Measurements from ENCODE around the gene EEF1AKMT3.
"Not testable (repeated sequence)": the region's sequence is repeated elsewhere in the genome, so short reads cannot be mapped to it uniquely, and the experiment has no call there.

EEF1AKMT3 gene

DNA sequence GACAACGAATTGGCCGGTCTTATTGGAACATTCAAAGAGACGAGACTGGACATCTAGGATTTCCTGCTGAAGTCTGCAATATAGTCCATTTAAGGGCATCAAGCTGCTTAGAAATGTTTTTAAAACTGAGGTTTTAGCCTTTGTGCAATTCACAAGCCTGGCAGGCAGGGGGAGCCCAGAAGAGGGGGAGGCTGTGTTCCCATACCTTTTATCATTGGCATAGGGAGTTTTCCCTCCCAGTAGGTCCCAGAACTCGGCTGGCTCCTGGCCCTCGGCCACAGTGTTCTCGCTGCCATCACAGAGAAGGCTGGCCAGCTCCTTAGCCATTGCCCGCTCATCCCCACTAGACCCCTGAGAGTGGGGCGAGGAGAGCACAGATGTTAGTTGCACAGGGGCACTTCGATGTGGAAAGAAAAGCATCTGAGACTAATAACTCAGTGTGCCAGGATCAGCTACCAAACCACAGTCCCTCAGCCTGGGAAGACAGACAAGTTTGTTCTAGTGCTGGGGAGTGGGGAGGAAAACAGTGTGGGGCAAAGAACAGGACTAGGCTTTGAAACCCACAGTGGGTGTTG is 31.0 kb downstream of the EEF1AKMT3 start:
- intact Hi-C loops (cut with DNase I), result no loop called here

DNA sequence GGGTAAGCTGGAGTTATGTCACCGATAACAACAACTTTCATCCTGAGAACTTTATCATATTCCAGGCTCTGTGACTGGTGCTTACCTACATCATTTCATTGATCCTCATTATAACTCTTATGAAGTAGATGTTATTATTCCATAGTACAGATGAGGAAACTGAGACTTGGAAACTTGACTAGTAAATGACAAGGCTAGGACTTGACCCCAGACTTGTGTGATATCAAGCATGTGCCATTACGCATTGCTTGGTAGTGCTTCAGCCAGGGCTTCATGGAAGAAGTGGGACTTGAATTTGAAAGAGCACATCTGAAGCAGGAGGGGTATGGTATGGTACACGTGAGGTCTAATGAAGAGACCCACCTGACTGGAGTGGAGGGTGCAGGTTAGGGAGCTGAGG is 34.3 kb downstream of the EEF1AKMT3 start:
- intact Hi-C loops (cut with DNase I), result no loop called here
- DNase-seq, result no peak

More for the DNA sequence above, 31.0 kb downstream of the EEF1AKMT3 start:
- peak in 35 of 42 donors; percentile 19 to 77 (median 49) for DNase-seq

DNA sequence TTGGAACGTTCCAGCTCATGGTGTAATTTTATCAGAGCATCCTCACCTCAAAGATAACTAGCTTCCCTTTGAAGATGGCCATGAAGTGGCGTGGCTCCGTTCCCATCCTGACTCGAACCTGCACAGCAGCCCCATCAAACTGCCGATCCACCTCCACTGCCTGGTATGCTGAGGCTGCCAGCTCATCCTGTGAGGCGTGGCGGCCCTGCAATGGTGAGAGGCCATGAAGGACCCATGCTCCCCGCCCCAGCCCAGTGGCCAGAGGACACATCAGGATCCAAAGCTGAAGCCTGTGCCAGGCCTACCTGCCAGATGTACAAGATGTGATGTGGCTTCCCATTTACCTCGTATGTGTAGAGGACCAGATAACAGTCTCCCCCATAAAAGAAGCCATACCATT is 34.9 kb downstream of the EEF1AKMT3 start:
- intact Hi-C loops (cut with DNase I), result no loop called here
- no peak for DNase-seq

DNA sequence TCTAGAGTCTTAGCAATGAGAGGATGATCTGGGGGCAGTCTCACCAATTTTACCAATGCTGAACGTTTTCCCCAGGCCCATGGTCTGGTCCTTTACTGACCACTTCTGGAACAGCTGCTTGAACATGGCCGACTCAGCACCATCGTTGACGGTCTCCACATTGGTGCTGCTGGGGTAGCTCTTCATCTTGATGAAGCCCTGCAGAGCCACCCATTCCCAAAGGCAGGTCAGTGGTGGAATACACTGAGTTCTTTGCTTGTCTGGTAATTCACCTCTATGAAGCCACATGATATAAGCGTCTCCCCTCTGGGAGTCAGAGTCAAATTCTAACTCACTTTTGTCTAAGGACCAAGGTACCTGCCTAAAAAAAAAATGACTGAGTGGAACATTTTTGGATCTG is 35.9 kb downstream of the EEF1AKMT3 start:
- intact Hi-C loops (cut with DNase I), result no loop called here
- DNase-seq, result no peak

DNA sequence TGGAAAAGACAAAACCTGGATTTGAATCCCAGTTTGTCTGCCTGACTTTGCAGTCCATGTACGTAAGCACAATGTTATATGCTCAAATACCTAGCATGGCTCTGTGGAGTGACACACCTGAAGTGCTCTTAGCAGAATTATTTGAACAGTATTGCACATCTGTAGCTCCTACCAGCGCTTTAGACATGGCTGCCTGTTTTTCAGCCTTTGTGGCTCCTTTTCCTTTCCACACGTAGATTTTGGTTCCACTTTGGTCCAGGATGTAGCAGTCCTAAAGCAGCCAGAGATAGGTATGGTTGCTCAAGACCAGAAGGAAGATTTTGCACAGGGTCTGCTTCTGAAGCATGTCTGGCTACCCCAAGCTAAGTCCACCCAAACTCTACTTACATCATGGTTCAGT is 37.0 kb downstream of the EEF1AKMT3 start:
- intact Hi-C loops (cut with DNase I), result no loop called here
- DNase-seq, result no peak

DNA sequence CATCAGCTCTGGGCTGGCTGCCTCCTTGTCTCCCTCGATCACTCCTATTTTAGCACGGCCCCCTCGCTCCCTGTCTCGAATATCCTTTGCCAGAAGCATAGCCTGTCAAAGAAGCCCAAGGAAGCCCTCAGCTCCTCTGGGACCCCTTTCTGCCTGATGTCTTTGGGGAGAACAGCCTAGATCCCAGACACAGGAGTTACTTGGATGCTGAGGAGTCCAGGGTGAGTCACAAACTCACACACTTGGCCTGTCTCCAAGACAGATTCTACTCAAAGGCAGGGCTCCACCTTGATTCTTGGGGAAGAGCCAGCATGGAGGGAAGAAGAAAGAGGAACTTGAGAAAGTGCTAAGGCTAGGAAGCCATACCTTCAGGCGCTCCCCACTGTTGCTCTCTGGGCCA is 38.0 kb downstream of the EEF1AKMT3 start:
- intact Hi-C loops (cut with DNase I), result no loop called here
- DNase-seq, result peak in 1 of 42 donors; percentile 38

DNA sequence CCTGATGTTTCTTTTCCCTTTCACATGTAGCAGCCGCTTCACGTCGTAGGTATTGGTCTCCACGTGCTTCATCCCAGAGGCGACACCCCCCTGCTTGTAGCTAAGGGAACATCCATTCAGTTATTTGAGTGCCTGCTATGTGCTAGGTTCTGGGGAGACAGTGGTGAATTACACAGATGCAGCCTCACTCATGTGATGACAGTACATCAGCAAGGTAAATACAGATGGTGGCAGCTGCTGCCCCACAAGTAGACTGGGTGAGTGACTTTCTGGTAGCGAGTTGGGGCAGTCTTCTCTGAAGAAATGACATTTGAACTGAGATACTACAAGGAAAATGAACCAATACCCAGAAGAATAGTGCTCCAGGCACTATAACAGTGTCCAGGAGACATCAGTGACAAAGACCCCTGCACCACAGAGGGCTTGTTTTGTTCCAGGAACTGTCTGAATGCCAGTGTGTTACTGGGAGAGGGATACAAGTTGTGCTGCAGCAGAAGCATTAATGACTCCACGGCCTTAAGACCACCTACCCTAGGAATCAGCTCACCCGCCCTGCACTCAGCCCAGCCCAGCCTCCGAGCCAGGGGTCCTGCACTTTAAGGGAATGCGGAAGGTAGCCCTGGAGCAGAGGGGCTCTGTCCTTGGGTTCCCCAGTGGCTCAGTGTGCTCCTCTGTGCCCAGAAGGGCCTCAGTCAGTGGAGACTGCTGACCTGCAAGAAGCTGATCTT is 38.8 kb downstream of the EEF1AKMT3 start:
- intact Hi-C loops (cut with DNase I), result no loop called here
- peak in 2 of 42 donors; percentile 4 to 32 for DNase-seq

DNA sequence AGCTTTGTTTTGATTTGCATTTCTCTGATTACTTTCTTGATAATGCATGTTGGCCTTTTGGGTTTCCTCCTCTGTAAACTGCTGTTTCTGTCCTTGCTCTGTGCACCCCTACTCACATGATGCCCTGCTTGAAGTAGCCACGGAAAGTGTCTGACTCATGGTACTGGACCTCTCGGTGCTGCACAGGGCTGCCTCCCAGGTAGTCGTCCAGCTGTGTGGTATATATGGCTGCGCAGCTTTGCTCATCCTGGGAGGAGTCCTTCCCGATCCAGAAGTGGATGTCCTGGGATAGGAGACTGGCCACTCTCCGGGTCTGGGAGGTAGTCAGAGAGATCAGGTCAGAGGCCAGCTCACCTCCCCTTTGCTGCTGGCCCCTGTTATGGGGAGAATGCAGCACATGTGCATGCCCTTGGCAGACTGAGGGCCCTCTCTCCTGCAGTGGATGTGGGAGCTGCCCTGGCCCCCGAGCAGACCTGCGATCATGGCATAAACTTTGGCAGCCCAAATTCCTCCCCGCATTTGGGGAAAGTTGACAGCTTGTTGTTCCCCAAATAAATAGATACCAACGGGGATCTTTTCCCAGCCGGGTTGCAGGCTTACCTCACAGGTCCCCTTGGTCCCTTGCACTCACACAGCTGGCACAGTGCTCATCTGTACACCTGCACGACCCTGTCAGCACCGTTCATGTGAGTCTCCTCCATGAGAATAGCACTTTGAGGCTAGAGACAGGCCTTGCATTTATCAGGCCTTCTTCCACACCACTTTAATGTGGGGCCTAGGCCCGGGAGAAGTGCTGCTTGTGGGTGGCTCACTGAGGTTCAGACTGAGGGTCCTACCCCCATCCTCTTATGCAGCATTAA is 40.9 kb downstream of the EEF1AKMT3 start:
- no peak for DNase-seq
- intact Hi-C loops (cut with DNase I), result no loop called here

DNA sequence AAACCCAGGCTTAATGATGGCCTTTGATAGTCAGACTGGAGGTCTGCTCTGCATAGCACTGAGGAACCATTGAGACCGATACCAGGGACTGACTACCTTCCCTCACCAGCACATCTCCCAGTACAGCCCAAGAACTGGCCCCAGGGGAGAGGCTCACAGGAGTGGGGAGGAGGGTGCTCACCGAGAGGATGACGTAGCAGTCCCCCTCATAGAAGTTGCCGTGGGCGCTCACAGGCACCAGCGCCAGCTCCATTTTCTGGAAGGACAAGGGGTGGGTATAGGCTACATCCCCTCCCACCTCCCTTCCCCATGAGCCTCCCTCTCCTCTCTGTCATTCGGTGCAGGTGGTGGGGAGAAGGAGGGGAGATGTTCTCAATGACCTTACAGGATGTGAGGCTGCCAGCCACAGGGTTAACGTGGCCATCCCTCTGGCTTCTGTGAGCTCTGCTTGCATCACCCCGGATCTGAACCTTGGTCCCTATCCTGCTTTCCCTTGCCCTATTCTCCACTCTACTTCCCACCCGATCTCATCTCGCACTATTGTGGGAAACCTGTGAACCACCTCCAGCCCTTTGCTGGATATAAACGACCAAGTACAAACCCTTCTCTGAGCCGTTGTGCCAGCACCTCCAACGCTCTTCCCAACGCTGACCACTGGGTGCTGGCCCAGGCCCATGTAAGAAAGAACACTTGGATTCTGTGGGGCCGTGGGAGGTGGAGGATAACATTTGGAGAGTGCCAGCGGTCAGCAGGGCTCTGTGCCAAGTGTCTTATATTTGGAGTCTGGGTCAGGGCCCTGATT is 41.8 kb downstream of the EEF1AKMT3 start:
- DNase-seq, result no peak
- intact Hi-C loops (cut with DNase I), result no loop called here

DNA sequence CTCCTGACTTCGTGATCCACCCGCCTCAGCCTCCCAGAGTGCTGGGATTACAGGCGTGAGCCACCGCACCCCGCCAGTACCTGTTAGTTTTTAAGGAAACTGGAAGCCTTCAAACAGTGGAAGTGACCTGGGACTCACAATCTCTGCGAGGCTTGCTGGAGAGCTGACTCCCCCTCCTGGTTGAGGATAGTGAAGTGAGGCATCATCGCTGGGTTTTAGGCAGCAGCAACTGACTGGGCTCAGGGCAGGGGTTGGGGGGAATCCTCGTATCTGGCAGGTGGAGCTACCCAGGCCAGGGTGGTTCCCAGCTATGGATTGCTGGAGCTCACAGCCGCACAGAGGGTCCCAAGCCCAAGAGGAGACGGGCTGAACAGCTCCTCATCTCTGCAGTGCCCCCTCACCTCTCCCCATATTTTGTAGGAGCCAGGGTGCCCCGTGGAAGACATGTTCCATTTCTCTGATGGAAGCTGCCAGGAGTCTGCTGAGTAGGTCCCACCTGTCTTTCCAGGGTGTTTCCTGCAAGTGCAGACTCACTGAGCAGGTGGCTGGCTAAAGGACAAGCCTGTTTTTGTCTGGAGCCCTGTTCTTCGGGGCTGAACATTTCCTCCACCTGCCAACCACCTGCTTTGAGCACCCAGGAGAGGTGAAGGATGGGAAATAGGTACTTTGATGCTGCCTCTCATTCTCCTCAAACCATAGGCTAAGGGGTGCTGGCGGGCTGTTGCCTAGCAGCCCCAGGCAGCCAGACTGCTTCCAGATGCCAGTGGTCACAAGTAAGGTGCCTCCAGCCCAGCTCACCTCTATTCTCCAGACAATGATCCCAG is 43.0 kb downstream of the EEF1AKMT3 start:
- intact Hi-C loops (cut with DNase I), result no loop called here
- no peak for DNase-seq

DNA sequence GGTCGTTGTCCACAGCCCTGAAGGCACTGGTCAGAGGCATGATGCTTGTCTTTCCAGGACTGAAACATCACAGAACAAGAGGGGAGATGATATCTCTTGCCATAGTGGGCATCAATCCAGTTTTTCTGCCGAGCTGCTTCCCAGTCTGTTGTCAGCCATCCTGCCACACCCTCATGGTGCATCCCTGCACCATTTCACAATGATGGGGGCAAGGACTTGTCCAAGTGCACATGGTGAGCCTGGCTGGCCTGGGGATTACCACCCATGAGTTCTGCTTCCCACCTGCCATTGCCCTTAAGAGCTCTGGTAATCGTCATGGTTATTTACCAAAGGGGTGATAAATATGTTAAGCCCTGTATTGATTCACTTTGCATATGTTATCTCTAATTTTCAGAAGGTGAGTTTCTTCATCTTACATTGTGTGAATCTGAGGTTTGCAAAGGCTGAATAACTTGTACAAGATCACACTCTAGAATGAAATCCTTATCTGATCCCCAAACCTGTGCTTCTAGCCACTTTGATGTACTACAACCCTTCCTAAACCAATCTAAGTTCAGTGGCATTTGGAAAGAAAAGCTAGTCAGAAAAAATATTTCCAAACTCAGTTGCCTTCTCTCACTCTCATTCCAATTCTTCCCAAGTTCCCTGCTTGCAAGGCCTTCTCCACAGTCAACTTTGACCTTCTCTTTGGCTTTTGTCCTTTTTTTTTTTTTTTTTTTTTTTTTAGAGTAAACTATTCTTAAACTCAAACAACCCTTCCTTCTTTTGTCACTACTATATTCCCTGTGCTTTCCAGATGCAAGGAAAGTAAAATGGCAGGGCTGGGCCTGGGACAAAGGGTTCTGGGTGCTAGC is 43.8 kb downstream of the EEF1AKMT3 start:
- DNase-seq, result no peak
- intact Hi-C loops (cut with DNase I), result no loop called here

DNA sequence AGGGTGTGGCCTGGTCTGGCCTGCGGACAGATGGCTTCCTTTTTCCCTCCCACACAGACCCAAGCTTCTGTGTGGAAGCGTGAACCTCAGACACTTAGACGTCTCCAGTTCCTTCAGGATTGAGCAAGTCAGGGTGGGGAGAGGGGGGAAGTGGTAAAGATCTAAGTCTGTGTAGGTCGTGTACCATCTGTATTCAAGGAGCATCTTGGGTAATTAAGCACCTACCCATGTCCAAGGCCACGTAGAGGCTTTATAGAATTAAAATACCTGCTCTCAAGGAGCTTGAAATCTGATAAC is 44.4 kb downstream of the EEF1AKMT3 start:
- intact Hi-C loops (cut with DNase I), result no loop called here
- DNase-seq, result no peak

DNA sequence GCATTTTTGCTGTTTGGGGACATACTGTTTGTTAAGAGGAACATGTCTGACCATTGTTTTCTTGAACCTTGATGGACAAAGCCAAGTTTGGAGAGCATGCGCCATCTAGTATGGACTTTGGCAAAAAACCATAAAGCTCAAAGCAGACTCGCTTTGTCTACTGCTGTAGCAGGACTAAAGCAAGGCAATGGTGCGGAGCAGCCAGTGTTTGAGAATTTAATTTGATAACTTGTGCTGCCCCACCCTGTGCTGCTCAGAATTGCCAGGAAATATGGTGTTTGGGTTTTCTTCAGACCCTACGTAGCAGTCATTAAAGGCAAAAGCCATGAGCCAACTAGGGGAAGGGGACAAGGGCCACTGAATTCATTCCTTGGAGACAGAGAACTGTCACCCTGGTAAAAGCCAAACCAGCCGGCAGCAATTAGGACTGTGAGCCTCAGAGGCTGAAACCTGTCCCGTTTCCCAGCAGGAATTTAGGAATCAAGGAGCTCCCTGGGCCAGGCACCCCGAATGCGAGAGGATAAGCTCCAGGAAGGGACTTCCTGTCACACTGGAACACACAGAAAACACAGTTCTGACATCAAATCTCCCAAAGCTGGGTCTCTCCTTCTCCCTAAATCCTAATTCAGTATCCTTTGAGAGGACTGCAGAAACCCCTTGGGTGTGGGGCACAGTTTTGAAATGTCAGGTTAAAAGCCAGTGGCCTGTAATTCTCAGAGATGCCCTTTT is 45.0 kb downstream of the EEF1AKMT3 start:
- no peak for DNase-seq
- intact Hi-C loops (cut with DNase I), result no loop called here

DNA sequence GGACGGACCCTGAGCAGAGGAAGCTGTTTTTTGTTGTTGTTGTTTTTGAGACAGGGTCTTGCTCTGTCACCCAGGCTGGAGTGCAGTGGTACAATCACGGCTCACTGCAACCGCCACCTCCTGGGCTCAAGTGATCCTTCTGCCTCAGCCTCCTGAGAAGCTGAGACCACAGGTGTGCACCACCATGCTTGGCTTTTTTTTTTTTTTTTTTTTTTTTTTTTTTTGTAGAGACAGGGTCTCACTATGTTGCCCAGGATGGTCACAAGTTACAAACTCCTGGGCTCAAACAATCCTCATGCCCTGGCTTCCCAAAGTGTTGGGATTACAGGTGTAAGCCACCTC is 45.5 kb downstream of the EEF1AKMT3 start:
- DNase-seq, result not testable (repeated sequence)

DNA sequence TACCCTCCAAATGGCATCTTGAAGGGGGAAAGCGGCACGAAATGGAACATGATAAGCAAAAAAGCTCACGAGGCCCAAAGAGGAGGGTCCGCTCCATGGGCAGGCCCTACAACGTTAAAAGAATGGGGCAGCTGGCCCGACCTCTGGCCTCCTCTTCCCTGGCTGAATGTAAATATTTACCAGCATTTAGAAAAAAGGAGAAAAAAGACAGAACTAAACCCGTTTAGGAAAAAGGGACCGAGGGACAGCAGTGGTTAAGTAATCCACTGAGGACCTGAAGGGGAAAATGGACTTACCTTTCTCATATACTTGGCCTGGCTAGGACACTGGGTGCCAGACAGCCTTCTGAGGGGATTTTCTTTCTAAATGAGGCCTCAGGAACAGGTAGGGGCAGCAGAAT is 47.7 kb downstream of the EEF1AKMT3 start:
- intact Hi-C loops (cut with DNase I), result not testable (repeated sequence)

More for the DNA sequence above, 45.5 kb downstream of the EEF1AKMT3 start:
- intact Hi-C loops (cut with DNase I), result not testable (repeated sequence)

DNA sequence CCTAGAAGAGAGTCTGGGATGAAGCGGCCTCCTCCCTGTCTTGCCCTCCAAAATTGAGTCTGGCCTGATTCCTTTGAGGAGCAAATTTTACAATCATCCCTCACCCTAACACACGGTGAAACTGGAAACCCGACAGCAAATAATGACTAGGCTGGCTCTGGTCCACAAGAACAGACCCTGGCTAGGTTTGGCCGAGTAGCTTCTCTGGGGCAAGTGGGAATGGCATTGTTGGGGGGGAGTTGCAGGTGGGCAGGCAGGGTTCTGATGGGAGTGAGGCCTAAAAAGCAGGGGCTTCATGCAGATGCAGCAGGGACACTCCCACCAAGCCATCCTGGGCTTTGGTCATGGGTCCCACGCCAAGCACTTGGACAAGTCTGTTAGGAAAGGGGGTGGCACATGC is 48.6 kb downstream of the EEF1AKMT3 start:
- intact Hi-C loops (cut with DNase I); DNase-seq: not testable (repeated sequence)

More for the DNA sequence above, 47.7 kb downstream of the EEF1AKMT3 start:
- DNase-seq, result not testable (repeated sequence)

Measured in head of caudate nucleus (tissue), 42 donors.